Measurements from ENCODE around the gene ARHGEF28. TPM values are rescaled to one million over a fixed set of nuclear protein-coding genes. Genes with fewer than 3 reads are reported as not detected.

ARHGEF28 gene
- total RNA-seq, 1 experiment from 2014 or later, result 0.57 TPM

- TF ChIP-seq, protein P1, sequence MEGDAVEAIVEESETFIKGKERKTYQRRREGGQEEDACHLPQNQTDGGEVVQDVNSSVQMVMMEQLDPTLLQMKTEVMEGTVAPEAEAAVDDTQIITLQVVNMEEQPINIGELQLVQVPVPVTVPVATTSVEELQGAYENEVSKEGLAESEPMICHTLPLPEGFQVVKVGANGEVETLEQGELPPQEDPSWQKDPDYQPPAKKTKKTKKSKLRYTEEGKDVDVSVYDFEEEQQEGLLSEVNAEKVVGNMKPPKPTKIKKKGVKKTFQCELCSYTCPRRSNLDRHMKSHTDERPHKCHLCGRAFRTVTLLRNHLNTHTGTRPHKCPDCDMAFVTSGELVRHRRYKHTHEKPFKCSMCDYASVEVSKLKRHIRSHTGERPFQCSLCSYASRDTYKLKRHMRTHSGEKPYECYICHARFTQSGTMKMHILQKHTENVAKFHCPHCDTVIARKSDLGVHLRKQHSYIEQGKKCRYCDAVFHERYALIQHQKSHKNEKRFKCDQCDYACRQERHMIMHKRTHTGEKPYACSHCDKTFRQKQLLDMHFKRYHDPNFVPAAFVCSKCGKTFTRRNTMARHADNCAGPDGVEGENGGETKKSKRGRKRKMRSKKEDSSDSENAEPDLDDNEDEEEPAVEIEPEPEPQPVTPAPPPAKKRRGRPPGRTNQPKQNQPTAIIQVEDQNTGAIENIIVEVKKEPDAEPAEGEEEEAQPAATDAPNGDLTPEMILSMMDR (conservative IDR thresholded peaks at IDR 0.05), result no peak
- no peak overlapping the region for H3K18ac ChIP-seq (ENCODE audit: insufficient read length, low read depth, low read length)
- no peak overlapping the region for H3K9ac ChIP-seq (ENCODE audit: extremely low read depth, insufficient read length, low read length)
- DNase-seq, result no peak
- H2BK120ac ChIP-seq (ENCODE audit: low read depth, low read length, poor library complexity, severe bottlenecking), result no peak overlapping the region
- H3K14ac ChIP-seq (ENCODE audit: insufficient read depth, low read length), result no peak overlapping the region
- H3T11ph ChIP-seq (ENCODE audit: low read length), result no peak overlapping the region
- H3K4me3 Mint-ChIP-seq, result no peak overlapping the region
- H3K27ac ChIP-seq (ENCODE audit: insufficient read length, low read depth, low read length), result no peak overlapping the region
- no peaks in the 10 kb centered on the region for H3K4me1 Mint-ChIP-seq
- no peak overlapping the region for H3K4me2 ChIP-seq (ENCODE audit: insufficient read depth, insufficient read length, low read length)
- H3K4me1 ChIP-seq (ENCODE audit: insufficient read depth, low read length), result no peaks in the 10 kb centered on the region
- no CpG with 5 or more reads among the region's 3 CpGs for WGBS (ENCODE audit: extremely low coverage, insufficient read length, low lambda C conversion rate)
- H4K8ac ChIP-seq (replicated peaks; ENCODE audit: insufficient read length, low read depth, low read length), result no peak overlapping the region
- no peaks in the 10 kb centered on the region for H4K20me1 ChIP-seq (ENCODE audit: control insufficient read depth, insufficient read depth, insufficient read length)
- no peaks in the 10 kb centered on the region for H3K9me3 ChIP-seq (ENCODE audit: control insufficient read depth, low read depth, low read length)
- H2BK15ac ChIP-seq (ENCODE audit: low read depth, low read length), result no peak overlapping the region
- no peak overlapping the region for H3K27ac Mint-ChIP-seq
- H3K79me1 ChIP-seq (ENCODE audit: insufficient read depth, low read depth, low read length, poor library complexity, severe bottlenecking), result no peaks in the 10 kb centered on the region
- H2BK12ac ChIP-seq (ENCODE audit: insufficient read length, low read depth, low read length), result no peak overlapping the region
- H3K56ac ChIP-seq (ENCODE audit: insufficient read length, low read depth, low read length), result no peak overlapping the region
- no peak overlapping the region for H3K23ac ChIP-seq (ENCODE audit: insufficient read length, low read depth, low read length)
- H4K5ac ChIP-seq (ENCODE audit: insufficient read length, low read depth, low read length), result no peak overlapping the region
- no peak overlapping the region for H2BK20ac ChIP-seq (ENCODE audit: low read depth, low read length, poor library complexity, severe bottlenecking)
- H2BK5ac ChIP-seq (ENCODE audit: insufficient read length, low read length), result no peak overlapping the region
- peaks cover 2% of the 10 kb centered on the region for H3K27me3 Mint-ChIP-seq (ENCODE audit: low read depth)
- no peaks in the 10 kb centered on the region for H3K79me2 ChIP-seq (ENCODE audit: insufficient read depth, low read length)
- H3K36me3 Mint-ChIP-seq (ENCODE audit: insufficient read depth in 1 of 3, low read depth in 3 of 3), result no peaks in the 10 kb centered on the region
- H3K4ac ChIP-seq (ENCODE audit: low read depth, low read length), result no peak overlapping the region
- no peak overlapping the region for H2AK5ac ChIP-seq (ENCODE audit: insufficient read length, low read length)
- no peak overlapping the region for H4K91ac ChIP-seq (ENCODE audit: insufficient read length, low read depth, low read length)
- H3K27me3 ChIP-seq (ENCODE audit: insufficient read depth, low read length), result no peaks in the 10 kb centered on the region
- no peak overlapping the region for H2AFZ ChIP-seq (ENCODE audit: low read length)
- H3K9me3 Mint-ChIP-seq, result no peaks in the 10 kb centered on the region
- H3K23me2 ChIP-seq (ENCODE audit: insufficient read length, low read depth, low read length, poor library complexity, severe bottlenecking), result no peaks in the 10 kb centered on the region
Observed at GRCh38 chr5:73950912-73951430, 325.0 kb downstream of the ARHGEF28 start.
